ENCODE measurements around the gene AHNAK. TPM values are rescaled to one million over a fixed set of nuclear protein-coding genes. Genes with fewer than 3 reads are reported as not detected.

The AHNAK gene
- total RNA-seq, 1 donor from 2014 or later, result 246 TPM

DNA sequence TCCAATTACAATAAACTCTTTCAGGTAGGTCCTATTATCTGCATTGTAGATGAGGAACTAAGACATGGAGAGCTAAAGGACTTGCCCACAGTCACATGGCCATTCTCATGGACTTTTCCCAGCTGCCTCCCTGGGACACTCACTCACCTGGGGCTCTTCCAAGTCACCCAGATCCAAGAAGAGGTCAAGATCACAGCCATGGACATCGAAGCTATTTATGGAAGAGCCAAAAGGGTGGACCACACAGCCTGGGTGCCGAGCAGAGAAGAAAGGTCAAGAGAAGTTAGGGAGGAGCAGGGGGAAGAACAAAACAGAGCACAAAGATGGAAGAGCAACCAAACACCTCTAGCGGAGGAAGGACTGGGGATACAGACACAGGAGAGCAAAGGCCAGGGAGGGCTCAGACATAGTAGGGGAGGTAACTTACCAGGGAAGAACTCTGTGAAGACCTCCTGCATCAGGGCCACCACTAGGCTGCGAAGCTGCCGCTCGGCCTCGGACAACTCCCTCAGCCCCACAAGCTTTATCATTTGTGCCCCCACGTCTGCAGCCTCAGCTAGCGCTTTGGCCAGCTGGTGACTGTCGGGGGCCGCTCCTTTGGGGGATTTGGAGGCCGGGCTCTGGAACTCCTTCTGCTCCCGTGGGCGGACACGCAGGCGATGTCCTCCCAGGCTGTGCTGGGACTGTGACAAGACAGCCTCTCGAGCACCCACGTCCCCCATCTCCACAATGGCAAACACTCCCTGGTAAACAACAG is 34.5 kb upstream of the AHNAK start:
- DNase-seq, result no peak
- Mint-ChIP-seq H3K27me3 (no peaks in the 10 kb centered on the region), H3K27ac (no peak overlapping the region), H3K9me3 (no peaks in the 10 kb centered on the region), H3K4me1 (peaks cover 1% of the 10 kb centered on the region), H3K4me3 (no peak overlapping the region), H3K36me3 (ENCODE audit: low read depth) (peaks cover 55% of the 10 kb centered on the region)
- ChIA-PET CTCF (no interaction called here), POLR2A (interaction anchor here (0.5 to 1.5 kb wide), 3 partner anchors 10 to 180 kb away, joined by 3 to 9 read pairs (median 8); partner anchors contain the start of genes POLR2G and TUT1)
- ATAC-seq (ENCODE audit: low read depth), result no peak
- intact Hi-C loops (cut with micrococcal nuclease), result no loop called here
- TF ChIP-seq, protein P1, sequence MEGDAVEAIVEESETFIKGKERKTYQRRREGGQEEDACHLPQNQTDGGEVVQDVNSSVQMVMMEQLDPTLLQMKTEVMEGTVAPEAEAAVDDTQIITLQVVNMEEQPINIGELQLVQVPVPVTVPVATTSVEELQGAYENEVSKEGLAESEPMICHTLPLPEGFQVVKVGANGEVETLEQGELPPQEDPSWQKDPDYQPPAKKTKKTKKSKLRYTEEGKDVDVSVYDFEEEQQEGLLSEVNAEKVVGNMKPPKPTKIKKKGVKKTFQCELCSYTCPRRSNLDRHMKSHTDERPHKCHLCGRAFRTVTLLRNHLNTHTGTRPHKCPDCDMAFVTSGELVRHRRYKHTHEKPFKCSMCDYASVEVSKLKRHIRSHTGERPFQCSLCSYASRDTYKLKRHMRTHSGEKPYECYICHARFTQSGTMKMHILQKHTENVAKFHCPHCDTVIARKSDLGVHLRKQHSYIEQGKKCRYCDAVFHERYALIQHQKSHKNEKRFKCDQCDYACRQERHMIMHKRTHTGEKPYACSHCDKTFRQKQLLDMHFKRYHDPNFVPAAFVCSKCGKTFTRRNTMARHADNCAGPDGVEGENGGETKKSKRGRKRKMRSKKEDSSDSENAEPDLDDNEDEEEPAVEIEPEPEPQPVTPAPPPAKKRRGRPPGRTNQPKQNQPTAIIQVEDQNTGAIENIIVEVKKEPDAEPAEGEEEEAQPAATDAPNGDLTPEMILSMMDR (IDR thresholded peaks at IDR 0.05), result no peak

GRCh38 chr11:62579252-62579651 is 32.6 kb upstream of the AHNAK start:
- no peak overlapping the region for H3K4me3 Mint-ChIP-seq
- POLR2A ChIA-PET, result no interaction called here

DNA sequence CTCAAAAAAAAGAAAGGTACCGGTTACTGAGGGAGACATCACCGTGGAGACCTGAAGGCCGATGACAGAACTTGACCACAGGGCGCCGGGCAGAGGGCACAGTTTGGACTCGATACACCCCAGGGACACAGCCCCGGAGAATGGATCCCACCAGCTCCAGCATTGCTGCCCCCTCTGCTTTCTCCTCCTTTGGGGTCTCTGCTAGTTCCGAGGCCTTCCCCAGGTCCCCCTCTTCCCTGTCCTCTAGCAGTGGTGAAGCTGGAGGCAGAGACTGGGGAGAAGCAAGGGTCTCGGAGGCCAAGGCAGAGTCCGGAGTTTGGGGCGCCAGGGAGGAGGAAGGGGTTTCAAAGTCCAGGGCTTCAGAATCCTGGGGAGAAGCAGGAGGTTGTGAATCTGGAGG is 31.9 kb upstream of the AHNAK start:
- Mint-ChIP-seq H3K36me3 (ENCODE audit: low read depth) (peaks cover 57% of the 10 kb centered on the region), H3K4me3 (no peak overlapping the region), H3K27ac (no peak overlapping the region), H3K4me1 (peaks cover 17% of the 10 kb centered on the region), H3K27me3 (no peaks in the 10 kb centered on the region), H3K9me3 (no peaks in the 10 kb centered on the region)
- ATAC-seq (ENCODE audit: low read depth) (no peak), DNase-seq (no peak)
- CTCF ChIA-PET, result interaction anchor here (0.6 kb wide), 1 partner anchor 10 kb away, joined by 5 read pairs; no protein-coding TSS in a partner anchor
- POLR2A ChIA-PET, result no interaction called here
- TF ChIP-seq, protein P1 (IDR thresholded peaks at IDR 0.05), result no peak
- intact Hi-C loops (cut with micrococcal nuclease), result no loop called here

More at GRCh38 chr11:62579252-62579651, 32.6 kb upstream of the AHNAK start:
- no peak overlapping the region for H3K27ac Mint-ChIP-seq
- peaks cover 11% of the 10 kb centered on the region for H3K4me1 Mint-ChIP-seq
- H3K36me3 Mint-ChIP-seq (ENCODE audit: low read depth), result peaks cover 55% of the 10 kb centered on the region
- H3K27me3 Mint-ChIP-seq, result no peaks in the 10 kb centered on the region
- intact Hi-C loops (cut with micrococcal nuclease), result no loop called here
- no peaks in the 10 kb centered on the region for H3K9me3 Mint-ChIP-seq
- CTCF ChIA-PET, result no interaction called here
- ATAC-seq (ENCODE audit: low read depth), result no peak
- DNase-seq, result no peak
- TF ChIP-seq, protein P1 (IDR thresholded peaks at IDR 0.05), result no peak

GRCh38 chr11:62577046-62577714 is 30.6 kb upstream of the AHNAK start:
- peaks cover 63% of the 10 kb centered on the region for H3K36me3 Mint-ChIP-seq (ENCODE audit: low read depth)
- peak overlapping the region; percentile 56 for H3K27ac Mint-ChIP-seq
- H3K4me1 Mint-ChIP-seq, result peaks cover 29% of the 10 kb centered on the region
- no peaks in the 10 kb centered on the region for H3K9me3 Mint-ChIP-seq
- DNase-seq, result no peak
- ChIA-PET CTCF (interaction anchor here (0.5 kb wide), 1 partner anchor 36 kb away, joined by 3 read pairs; the partner anchor contains the start of gene ROM1), POLR2A (interaction anchor here (0.6 to 1.1 kb wide), 3 partner anchors 14 to 70 kb away, joined by 3 to 4 read pairs (median 3); partner anchors contain the start of genes GANAB and TUT1)
- no peak overlapping the region for H3K4me3 Mint-ChIP-seq
- no peak for ATAC-seq (ENCODE audit: low read depth)
- intact Hi-C loops (cut with micrococcal nuclease), result no loop called here
- TF ChIP-seq, protein P1 (IDR thresholded peaks at IDR 0.05), result no peak
- H3K27me3 Mint-ChIP-seq, result no peaks in the 10 kb centered on the region

GRCh38 chr11:62575837-62576236 is 29.2 kb upstream of the AHNAK start:
- H3K4me3 Mint-ChIP-seq, result no peak overlapping the region
- H3K36me3 Mint-ChIP-seq (ENCODE audit: low read depth), result peaks cover 67% of the 10 kb centered on the region

More at GRCh38 chr11:62575837-62576236, 29.2 kb upstream of the AHNAK start:
- no peaks in the 10 kb centered on the region for H3K27me3 Mint-ChIP-seq
- H3K4me1 Mint-ChIP-seq, result peaks cover 43% of the 10 kb centered on the region
- intact Hi-C loops (cut with micrococcal nuclease), result no loop called here
- DNase-seq (no peak), ATAC-seq (ENCODE audit: low read depth) (no peak)
- no peaks in the 10 kb centered on the region for H3K9me3 Mint-ChIP-seq
- TF ChIP-seq, protein P1 (IDR thresholded peaks at IDR 0.05), result no peak
- H3K27ac Mint-ChIP-seq, result no peak overlapping the region
- ChIA-PET CTCF (no interaction called here), POLR2A (interaction anchor here (1.1 kb wide), 1 partner anchor 89 kb away, joined by 4 read pairs; the partner anchor contains the start of genes C11orf98 and CSKMT)
